KOPT-K1 (cell line): Measurements from ENCODE around the gene ESF1.

Experiments
- H3K27ac ChIP-seq: fragments of 200-600 bp; sonication (generic); 2 replicates; pipeline ENCODE4 v1.5.1; 2016; ENCODE audit warnings: antibody characterized with exemption, mild to moderate bottlenecking, low read depth, low read length; ENCODE audit not compliant: poor library complexity, severe bottlenecking
- H3K36me3 ChIP-seq: fragments of 200-600 bp; sonication (generic); 2 replicates; pipeline ENCODE4 v1.5.1; 2017; ENCODE audit warnings: antibody characterized with exemption, mild to moderate bottlenecking, low read length, moderate library complexity; ENCODE audit not compliant: insufficient read depth
- H3K9me3 ChIP-seq: fragments of 200-600 bp; sonication (generic); 2 replicates; pipeline ENCODE4 v1.5.1; 2017; ENCODE audit warnings: antibody characterized with exemption, low read length, mild to moderate bottlenecking; ENCODE audit not compliant: insufficient read depth, poor library complexity, severe bottlenecking

ESF1 gene

GRCh38 chr20:13684566-13685222 is 100.0 kb downstream of the ESF1 start:
- Histone ChIP-seq H3K36me3 (no peaks in the 10 kb centered on the region), H3K27ac (peak overlapping the region; percentile 86)

DNA sequence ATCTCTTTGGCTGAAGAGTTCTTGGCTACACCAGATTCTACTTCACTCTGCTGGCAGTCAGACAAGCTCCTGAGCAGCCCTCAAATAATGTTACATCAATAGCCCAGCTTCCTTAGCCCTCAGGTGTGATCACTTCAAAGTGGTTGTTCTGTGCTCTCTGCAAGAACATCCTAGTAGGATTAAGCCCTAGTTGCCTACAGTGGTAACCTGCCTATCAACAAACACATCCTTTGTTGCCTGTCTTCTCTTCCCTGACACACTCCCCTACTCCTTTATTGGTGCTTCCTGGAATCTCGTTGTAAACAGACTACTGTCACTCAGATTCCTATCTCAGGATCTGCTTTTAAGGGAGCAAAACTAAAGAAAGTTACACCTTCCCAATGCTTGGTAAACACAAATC is 100.9 kb downstream of the ESF1 start:
- Histone ChIP-seq H3K9me3 (no peaks in the 10 kb centered on the region), H3K27ac (peak overlapping the region; percentile 86), H3K36me3 (no peaks in the 10 kb centered on the region)

More at GRCh38 chr20:13684566-13685222, 100.0 kb downstream of the ESF1 start:
- H3K9me3 ChIP-seq: no peaks in the 10 kb centered on the region

GRCh38 chr20:13681248-13682125 is 103.2 kb downstream of the ESF1 start:
- Histone ChIP-seq H3K36me3 (no peaks in the 10 kb centered on the region), H3K27ac (no peak overlapping the region), H3K9me3 (no peaks in the 10 kb centered on the region)

DNA sequence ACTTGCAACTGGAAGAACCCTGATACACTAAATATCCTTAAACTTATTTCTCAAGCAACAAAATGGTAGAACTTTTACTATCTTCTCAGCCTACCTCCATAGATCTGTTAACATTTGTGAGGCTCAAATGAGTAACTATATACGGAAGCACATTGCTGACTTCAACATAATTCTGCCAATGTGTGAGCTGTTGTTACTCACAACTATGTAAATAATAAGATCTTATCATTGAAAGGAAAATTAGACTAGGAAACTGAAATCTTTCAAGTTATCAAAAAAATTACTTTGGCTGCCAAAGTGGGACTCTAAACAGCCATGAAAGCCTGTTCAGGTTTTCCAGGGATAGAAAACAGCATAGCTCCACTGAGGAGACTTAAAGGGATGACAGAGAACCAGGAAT is 105.8 kb downstream of the ESF1 start:
- H3K36me3 ChIP-seq: no peaks in the 10 kb centered on the region
- no peaks in the 10 kb centered on the region for H3K9me3 ChIP-seq
- no peak overlapping the region for H3K27ac ChIP-seq

DNA sequence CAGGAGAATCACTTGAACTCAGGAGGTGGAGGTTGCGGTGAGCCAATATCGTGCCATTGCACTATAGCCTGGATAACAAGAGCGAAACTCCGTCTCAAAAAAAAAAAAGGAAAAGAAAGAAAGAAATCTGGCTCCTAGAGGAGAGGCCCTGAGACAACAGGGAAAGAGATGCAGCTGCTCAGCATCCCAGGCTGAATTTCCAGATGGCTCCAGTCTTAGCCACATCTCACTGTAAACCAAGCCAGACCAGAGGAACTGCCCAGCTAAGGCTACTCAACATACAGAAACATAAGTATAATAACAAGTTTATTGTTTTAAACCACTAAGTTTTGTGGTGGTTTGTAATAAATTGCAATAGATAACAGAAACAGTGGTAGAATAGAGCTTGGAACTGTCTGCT is 107.5 kb downstream of the ESF1 start:
- no peak overlapping the region for H3K27ac ChIP-seq
- no peaks in the 10 kb centered on the region for H3K36me3 ChIP-seq
- H3K9me3 ChIP-seq: no peaks in the 10 kb centered on the region

DNA sequence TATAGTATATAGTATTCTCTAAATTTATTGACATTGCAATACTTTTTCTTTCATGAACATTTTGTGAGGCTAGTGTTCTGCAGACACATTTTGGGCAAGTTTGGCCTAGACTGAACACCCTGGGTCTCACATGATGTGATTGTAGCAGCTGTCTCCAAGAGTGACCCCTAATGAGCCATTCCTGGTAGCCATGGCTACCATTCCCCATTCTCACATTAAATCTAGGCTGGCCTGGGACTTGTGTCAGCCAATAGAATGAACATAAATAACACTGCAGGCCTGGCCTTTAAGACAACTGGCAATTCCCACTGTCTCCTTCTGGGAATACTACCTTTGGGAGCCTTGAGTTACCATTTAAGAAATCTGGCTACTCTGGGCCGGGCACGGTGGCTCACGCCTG is 108.0 kb downstream of the ESF1 start:
- Histone ChIP-seq H3K27ac (no peak overlapping the region), H3K36me3 (no peaks in the 10 kb centered on the region), H3K9me3 (no peaks in the 10 kb centered on the region)

DNA sequence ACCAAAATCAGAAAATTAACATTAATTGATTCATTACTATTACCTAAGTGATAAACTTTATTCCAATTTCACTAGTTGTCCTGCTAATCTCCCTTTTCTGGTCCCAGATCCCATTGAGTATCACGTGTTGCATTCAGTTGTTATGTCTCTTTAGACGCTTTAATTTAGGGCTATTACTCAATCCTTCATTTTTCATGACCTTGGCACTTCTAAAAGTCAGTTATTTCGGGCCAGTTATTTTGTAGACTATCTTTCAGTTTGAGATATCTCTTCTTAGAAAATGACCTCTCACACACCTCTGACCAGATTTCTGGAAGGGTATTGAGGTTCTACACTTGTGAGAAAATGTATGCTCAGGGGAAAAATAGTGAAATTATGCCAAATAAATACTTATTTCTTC is 112.0 kb downstream of the ESF1 start:
- H3K36me3 ChIP-seq: no peaks in the 10 kb centered on the region
- H3K9me3 ChIP-seq: no peaks in the 10 kb centered on the region
- H3K27ac ChIP-seq: no peak overlapping the region

DNA sequence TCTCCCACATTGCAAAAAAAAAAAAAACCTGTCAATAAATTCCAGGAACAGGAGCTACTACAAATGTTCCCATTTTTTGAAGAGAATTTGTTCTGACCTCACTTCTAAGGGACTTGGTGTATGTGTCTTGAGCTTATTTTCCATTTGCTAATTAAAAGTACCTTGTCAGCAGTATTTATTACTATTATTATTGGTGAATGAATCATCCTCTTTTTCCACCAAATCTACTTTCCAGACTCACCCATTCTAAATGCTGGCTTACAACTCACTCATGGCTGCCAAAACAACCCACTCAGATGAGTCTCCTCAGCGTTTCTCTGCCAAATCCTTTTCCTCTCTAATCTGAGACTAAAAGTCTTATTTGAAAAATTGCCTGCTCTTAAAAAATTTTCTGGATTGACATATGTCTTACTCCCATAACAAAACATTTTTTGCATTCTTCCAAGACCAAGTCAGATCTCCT is 112.8 kb downstream of the ESF1 start:
- H3K27ac ChIP-seq: no peak overlapping the region
- no peaks in the 10 kb centered on the region for H3K9me3 ChIP-seq
- H3K36me3 ChIP-seq: no peaks in the 10 kb centered on the region

GRCh38 chr20:13671512-13671911 is 113.2 kb downstream of the ESF1 start:
- H3K27ac ChIP-seq: no peak overlapping the region
- H3K36me3 ChIP-seq: no peaks in the 10 kb centered on the region
- H3K9me3 ChIP-seq: no peaks in the 10 kb centered on the region

- peak overlapping the region; percentile 48 for H3K27ac ChIP-seq
- H3K36me3 ChIP-seq: no peaks in the 10 kb centered on the region
- no peaks in the 10 kb centered on the region for H3K9me3 ChIP-seq
Observed at GRCh38 chr20:13670160-13670559, 114.6 kb downstream of the ESF1 start.

DNA sequence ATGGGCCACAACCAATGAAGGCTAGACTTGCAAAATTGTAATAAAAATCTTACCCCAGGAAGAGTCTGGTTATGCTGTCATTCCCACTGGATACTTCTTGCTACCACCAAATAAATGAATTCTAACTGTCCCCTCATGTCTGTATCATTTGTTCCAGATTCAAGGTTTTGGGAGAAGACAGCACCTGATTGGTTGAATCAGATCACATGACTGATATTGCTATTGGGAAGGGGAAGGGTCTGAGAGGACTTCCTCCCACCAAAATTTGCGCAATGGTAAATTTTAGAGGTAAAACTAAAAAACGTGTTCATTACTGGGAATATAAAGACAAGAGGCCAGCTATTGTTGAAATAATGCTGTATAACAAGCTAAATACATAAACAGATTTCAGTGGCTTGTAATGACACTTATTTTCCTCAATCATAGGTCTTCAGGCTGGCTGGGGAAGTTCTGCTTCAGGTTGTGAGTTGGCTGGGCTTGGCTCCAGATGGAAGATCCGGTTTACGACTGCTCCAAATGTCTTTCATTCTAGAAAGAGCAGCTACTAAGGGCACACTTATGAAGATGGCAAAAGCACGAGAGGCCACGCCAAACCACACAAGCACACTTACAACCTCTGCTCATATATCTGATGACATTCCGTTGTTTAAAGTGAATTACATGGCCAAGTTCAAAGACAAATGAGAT is 118.9 kb downstream of the ESF1 start:
- no peak overlapping the region for H3K27ac ChIP-seq
- H3K36me3 ChIP-seq: no peaks in the 10 kb centered on the region
- no peaks in the 10 kb centered on the region for H3K9me3 ChIP-seq
